MM.1S (cell line): ENCODE data around the gene GABRG3.

Experiments
- EZH2 ChIP-seq: fragments of 300-600 bp; sonication (generic); optimal IDR thresholded peaks from 2 replicates; pipeline ENCODE3; 2017; ENCODE audit warnings: low read depth, mild to moderate bottlenecking, antibody characterized with exemption, low read length, mixed read lengths
- TF ChIP-seq, protein P1 (sequence below): fragments of 300-600 bp; sonication (generic); IDR thresholded peaks from 2 replicates; pipeline ENCODE4 v1.5.1; 2016; ENCODE audit warnings: antibody characterized with exemption, low read length, mixed read lengths

DNA sequence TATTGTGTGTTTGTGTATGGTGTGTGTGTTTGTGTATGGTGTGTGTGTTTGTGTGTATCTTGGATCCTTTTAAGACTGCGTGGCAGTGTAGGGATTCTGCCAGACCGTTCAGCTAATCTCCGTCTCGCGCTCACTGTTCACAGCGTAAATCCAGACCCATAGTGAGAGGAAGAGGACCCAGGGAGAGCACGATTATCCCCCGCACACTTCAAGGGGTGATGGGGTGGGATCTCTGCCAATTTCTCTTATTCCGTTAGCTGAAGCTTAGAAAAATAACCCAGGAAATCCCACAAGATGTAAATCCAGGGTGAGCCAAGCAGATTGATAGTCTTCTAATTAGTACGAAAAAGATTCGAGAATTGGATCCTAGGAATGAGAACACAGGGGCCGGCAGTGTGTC is 381.2 kb downstream of the GABRG3 start:
- TF ChIP-seq, protein P1, sequence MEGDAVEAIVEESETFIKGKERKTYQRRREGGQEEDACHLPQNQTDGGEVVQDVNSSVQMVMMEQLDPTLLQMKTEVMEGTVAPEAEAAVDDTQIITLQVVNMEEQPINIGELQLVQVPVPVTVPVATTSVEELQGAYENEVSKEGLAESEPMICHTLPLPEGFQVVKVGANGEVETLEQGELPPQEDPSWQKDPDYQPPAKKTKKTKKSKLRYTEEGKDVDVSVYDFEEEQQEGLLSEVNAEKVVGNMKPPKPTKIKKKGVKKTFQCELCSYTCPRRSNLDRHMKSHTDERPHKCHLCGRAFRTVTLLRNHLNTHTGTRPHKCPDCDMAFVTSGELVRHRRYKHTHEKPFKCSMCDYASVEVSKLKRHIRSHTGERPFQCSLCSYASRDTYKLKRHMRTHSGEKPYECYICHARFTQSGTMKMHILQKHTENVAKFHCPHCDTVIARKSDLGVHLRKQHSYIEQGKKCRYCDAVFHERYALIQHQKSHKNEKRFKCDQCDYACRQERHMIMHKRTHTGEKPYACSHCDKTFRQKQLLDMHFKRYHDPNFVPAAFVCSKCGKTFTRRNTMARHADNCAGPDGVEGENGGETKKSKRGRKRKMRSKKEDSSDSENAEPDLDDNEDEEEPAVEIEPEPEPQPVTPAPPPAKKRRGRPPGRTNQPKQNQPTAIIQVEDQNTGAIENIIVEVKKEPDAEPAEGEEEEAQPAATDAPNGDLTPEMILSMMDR = no peak
- TF ChIP-seq EZH2 = no peak
